Liver (tissue), 9 donors: Measurements from ENCODE around the gene GABBR2. TPM values are rescaled to one million over a fixed set of nuclear protein-coding genes. Genes with fewer than 3 reads are reported as not detected.

Experiments used
- DNase-seq: peaks from one replicate; pipeline ENCODE4 v3.0.0-alpha.2; 2017; ENCODE audit warnings: low spot score
- H3K27ac ChIP-seq, 2 donors: one replicate each; pipeline ENCODE4 v1.7.0; 2013; ENCODE audit warnings: inconsistent platforms in 2 of 2, low read length in 2 of 2, control low read depth in 1 of 2, low read depth in 1 of 2, mild to moderate bottlenecking in 1 of 2
- H3K27me3 ChIP-seq, 4 donors: one replicate each; pipeline versions ENCODE4 v1.6.1 to v1.7.0; 2013; ENCODE audit warnings: low read length in 3 of 4, inconsistent platforms in 1 of 4, mild to moderate bottlenecking in 1 of 4, moderate library complexity in 1 of 4; ENCODE audit not compliant: control insufficient read depth in 4 of 4, insufficient read depth in 4 of 4
- H3K36me3 ChIP-seq, 4 donors: one replicate each; pipeline versions ENCODE4 v1.6.1 to v1.7.0; 2013; ENCODE audit warnings: low read length in 3 of 4, mild to moderate bottlenecking in 3 of 4, low read depth in 1 of 4, moderate library complexity in 1 of 4; ENCODE audit not compliant: control insufficient read depth in 4 of 4, insufficient read depth in 3 of 4
- H3K4me1 ChIP-seq, 4 donors: one replicate each; pipeline versions ENCODE4 v1.6.1 to v1.7.0; 2013; ENCODE audit warnings: low read length in 3 of 4, mild to moderate bottlenecking in 3 of 4, moderate library complexity in 1 of 4; ENCODE audit not compliant: control insufficient read depth in 4 of 4, insufficient read depth in 4 of 4
- H3K4me3 ChIP-seq, 3 donors: one replicate each; pipeline versions ENCODE4 v1.6.1 to v1.7.0; 2013; ENCODE audit warnings: low read length in 3 of 3, control low read depth in 1 of 3, low read depth in 1 of 3, mild to moderate bottlenecking in 1 of 3
- H3K9ac ChIP-seq, 2 donors: one replicate each; pipeline ENCODE4 v1.7.0; 2013; ENCODE audit warnings: low read length in 2 of 2, mild to moderate bottlenecking in 2 of 2, moderate library complexity in 2 of 2, control low read depth in 1 of 2, low read depth in 1 of 2
- H3K9me3 ChIP-seq, 4 donors: one replicate each; pipeline versions ENCODE4 v1.6.1 to v1.7.0; 2013; ENCODE audit warnings: low read length in 3 of 4; ENCODE audit not compliant: control insufficient read depth in 4 of 4
- EGR1 ChIP-seq, 2 donors: IDR thresholded peaks; 2 replicates each; pipeline ENCODE4 v1.6.1; 2016 to 2018; ENCODE audit warnings: antibody characterized with exemption in 2 of 2, low read depth in 2 of 2
- FOXA1 ChIP-seq: IDR thresholded peaks from 2 replicates; pipeline ENCODE4 v1.6.1; 2016; ENCODE audit warnings: antibody characterized with exemption
- FOXA2 ChIP-seq: IDR thresholded peaks from 2 replicates; pipeline ENCODE4 v1.6.1; 2016; ENCODE audit warnings: antibody characterized with exemption
- HNF4A ChIP-seq, 2 donors: conservative IDR thresholded peaks; 2 replicates each; pipeline ENCODE4 v1.6.1; 2016; ENCODE audit warnings: antibody characterized with exemption in 2 of 2, mild to moderate bottlenecking in 2 of 2
- JUND ChIP-seq, 2 donors: IDR thresholded peaks; 2 replicates each; pipeline ENCODE4 v1.6.1; 2016; ENCODE audit warnings: antibody characterized with exemption in 2 of 2
- NR2F2 ChIP-seq: IDR thresholded peaks from 2 replicates; pipeline ENCODE4 v1.6.1; 2016; ENCODE audit warnings: antibody characterized with exemption
- RAD21 ChIP-seq, 2 donors: IDR thresholded peaks; 2 replicates each; pipeline ENCODE4 v1.6.1; 2016; ENCODE audit warnings: antibody characterized with exemption in 2 of 2, mild to moderate bottlenecking in 2 of 2
- SP1 ChIP-seq: IDR thresholded peaks from 2 replicates; pipeline ENCODE4 v1.6.1; 2018; ENCODE audit warnings: antibody characterized with exemption, mild to moderate bottlenecking
- TAF1 ChIP-seq: conservative IDR thresholded peaks from 2 replicates; pipeline ENCODE4 v1.6.1; 2016; ENCODE audit warnings: antibody characterized with exemption, mild to moderate bottlenecking
- WGBS: extraction: QIAGEN DNeasy Blood & Tissue Kit; methylation state at CpG from one replicate; pipeline ENCODE4 v1.1.7; 2013; 5-methylcytosine and 5-hydroxymethylcytosine counted together
- polyA plus RNA-seq, 2 donors: library from polyadenylated mRNA; stranded (reverse) in 1 of 2; unstranded in 1 of 2; fragments of 200-250 nt in 1 of 2; fragments of >200 nt in 1 of 2; fragmentation: Nextera tagmentation in 1 of 2; extraction: Ambion mirVana in 1 of 2; gene quantifications; one replicate each; pipeline versions ENCODE4 v1.2.1 to v1.2.3, GENCODE V29; 2013 to 2015
- total RNA-seq, 2 donors: library from RNA; depleted of rRNA; stranded (reverse); fragments of >200 nt; gene quantifications; one replicate each; pipeline ENCODE4 v1.2.3, GENCODE V29; 2014
- TF ChIP-seq, protein P1 (sequence below): IDR thresholded peaks from 2 replicates; pipeline ENCODE4 v1.6.1; 2016; ENCODE audit warnings: antibody characterized with exemption, mild to moderate bottlenecking
- TF ChIP-seq, protein P2 (sequence below): fragments of 150-350 bp; IDR thresholded peaks from 2 replicates; pipeline ENCODE4 v1.5.1; 2017; ENCODE audit warnings: improper control_type of control experiment, low read depth, low read length; ENCODE audit not compliant: missing input control
- TF ChIP-seq, protein P3 (sequence below): IDR thresholded peaks from 2 replicates; pipeline ENCODE4 v1.6.1; 2016; ENCODE audit warnings: antibody characterized with exemption
- TF ChIP-seq, protein P4 (sequence below): IDR thresholded peaks from 2 replicates; pipeline ENCODE4 v1.6.1; 2016; ENCODE audit warnings: antibody characterized with exemption
- TF ChIP-seq, protein P5 (sequence below): IDR thresholded peaks from 2 replicates; pipeline ENCODE4 v1.6.1; 2016; ENCODE audit warnings: antibody characterized with exemption
- donor health status: healthy.
- donor health status: healthy.
- donor health status: healthy.
- donor health status: healthy.
- donor health status: healthy.

The GABBR2 gene
- total and polyA plus RNA-seq, 4 donors = 0.03 to 0.23 (median 0.08) TPM; not detected in 1

DNA sequence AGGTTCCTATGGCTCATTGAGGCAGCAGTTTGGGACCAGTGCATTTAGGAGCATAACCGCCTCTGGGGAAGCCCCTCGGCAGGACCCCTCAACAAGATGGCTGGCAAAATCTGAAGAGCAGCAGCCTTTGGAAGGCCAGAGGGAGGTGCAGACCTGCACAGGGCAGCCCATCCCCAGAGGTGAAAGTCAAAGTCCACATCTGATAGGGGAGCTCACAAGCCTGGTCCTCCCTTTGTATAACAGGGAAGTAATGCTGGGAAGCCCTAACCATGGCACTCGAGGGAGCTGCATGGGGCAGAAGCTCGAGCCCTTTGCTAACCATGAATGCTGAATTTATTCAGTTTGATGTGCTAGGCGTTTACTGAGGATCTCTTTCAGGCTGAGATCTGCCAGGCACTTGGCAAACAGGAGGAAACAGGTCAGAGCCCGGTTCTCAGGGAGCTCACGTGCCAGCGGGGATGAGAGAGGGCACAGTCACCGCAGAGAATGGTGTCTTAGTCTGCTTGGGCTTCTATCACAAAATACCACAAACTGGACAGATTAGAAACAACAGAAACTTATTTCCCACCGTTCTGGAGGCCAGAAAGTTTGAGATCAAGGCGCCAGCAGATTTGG is 114.1 kb downstream of the GABBR2 start:
- no peaks in the 10 kb centered on the region for H3K27me3 ChIP-seq
- H3K9ac ChIP-seq = no peak overlapping the region
- H3K4me3 ChIP-seq = no peak overlapping the region
- no peak for DNase-seq
- H3K4me1 ChIP-seq = no peaks in the 10 kb centered on the region
- TF ChIP-seq HNF4A (conservative IDR thresholded peaks at IDR 0.05) = peak in 1 of 2 donors; percentile 25
- TF ChIP-seq JUND (IDR thresholded peaks at IDR 0.05) = no peak
- WGBS = 83% methylated on average over 11 of the region's 11 CpGs
- no peaks in the 10 kb centered on the region for H3K36me3 ChIP-seq
- H3K9me3 ChIP-seq = no peaks in the 10 kb centered on the region
- no peak overlapping the region for H3K27ac ChIP-seq

DNA sequence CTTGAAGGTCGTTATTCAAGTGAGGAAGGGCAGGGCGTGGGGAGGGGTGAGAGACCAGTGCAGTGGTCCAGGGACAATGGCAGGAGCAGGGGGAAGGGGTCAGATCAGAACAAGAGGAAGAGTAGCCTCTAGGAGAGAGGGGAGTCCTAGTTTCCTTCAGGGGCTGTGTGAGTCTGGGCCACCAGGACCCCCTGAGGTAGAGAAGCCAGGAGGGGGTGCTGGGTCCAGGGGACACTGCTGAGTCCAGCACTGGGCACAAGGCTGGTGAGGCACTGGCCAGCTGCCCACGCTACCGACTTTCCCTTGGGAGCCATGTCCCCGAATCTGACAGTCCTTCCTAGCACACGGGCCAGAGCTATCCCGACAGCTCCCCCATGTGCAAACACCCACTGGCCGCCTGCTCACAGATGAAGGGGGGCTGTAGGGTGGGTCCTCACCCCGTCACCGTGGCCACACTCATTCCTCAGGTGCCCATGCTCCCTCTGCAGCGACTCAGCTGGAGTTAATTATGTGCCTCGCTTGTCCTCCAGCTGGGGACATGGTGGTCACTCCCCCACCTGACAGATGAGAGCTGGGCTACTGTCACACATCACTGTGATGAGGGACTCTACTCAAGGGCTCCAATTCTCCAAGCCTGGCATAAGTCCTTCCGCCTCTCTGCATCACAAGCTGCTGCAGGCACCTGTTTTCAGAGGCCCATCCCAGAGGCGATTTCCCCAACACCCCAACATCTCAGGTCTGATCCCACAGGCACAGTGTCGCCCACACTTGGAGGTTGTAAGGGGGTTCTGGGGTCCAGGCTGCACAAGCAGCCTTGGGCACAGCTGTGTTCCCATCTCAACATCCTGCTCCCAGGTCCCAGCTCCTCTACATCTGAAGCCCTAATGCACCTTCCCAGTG is 115.1 kb downstream of the GABBR2 start:
- no peak for DNase-seq
- no peak overlapping the region for H3K4me3 ChIP-seq
- no peaks in the 10 kb centered on the region for H3K9me3 ChIP-seq
- H3K27me3 ChIP-seq = no peaks in the 10 kb centered on the region
- no peaks in the 10 kb centered on the region for H3K36me3 ChIP-seq
- no peaks in the 10 kb centered on the region for H3K4me1 ChIP-seq
- WGBS = 88% methylated on average over 15 of the region's 15 CpGs
- no peak overlapping the region for H3K27ac ChIP-seq
- H3K9ac ChIP-seq = no peak overlapping the region
- TF ChIP-seq NR2F2 (no peak), TAF1 (no peak), EGR1 (IDR thresholded peaks at IDR 0.05; ENCODE audit: low read depth in 2 of 2) (no peak), FOXA1 (no peak), SP1 (no peak), JUND (IDR thresholded peaks at IDR 0.05) (no peak)
- TF ChIP-seq, protein P1, sequence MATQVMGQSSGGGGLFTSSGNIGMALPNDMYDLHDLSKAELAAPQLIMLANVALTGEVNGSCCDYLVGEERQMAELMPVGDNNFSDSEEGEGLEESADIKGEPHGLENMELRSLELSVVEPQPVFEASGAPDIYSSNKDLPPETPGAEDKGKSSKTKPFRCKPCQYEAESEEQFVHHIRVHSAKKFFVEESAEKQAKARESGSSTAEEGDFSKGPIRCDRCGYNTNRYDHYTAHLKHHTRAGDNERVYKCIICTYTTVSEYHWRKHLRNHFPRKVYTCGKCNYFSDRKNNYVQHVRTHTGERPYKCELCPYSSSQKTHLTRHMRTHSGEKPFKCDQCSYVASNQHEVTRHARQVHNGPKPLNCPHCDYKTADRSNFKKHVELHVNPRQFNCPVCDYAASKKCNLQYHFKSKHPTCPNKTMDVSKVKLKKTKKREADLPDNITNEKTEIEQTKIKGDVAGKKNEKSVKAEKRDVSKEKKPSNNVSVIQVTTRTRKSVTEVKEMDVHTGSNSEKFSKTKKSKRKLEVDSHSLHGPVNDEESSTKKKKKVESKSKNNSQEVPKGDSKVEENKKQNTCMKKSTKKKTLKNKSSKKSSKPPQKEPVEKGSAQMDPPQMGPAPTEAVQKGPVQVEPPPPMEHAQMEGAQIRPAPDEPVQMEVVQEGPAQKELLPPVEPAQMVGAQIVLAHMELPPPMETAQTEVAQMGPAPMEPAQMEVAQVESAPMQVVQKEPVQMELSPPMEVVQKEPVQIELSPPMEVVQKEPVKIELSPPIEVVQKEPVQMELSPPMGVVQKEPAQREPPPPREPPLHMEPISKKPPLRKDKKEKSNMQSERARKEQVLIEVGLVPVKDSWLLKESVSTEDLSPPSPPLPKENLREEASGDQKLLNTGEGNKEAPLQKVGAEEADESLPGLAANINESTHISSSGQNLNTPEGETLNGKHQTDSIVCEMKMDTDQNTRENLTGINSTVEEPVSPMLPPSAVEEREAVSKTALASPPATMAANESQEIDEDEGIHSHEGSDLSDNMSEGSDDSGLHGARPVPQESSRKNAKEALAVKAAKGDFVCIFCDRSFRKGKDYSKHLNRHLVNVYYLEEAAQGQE = no peak
- TF ChIP-seq, protein P2, sequence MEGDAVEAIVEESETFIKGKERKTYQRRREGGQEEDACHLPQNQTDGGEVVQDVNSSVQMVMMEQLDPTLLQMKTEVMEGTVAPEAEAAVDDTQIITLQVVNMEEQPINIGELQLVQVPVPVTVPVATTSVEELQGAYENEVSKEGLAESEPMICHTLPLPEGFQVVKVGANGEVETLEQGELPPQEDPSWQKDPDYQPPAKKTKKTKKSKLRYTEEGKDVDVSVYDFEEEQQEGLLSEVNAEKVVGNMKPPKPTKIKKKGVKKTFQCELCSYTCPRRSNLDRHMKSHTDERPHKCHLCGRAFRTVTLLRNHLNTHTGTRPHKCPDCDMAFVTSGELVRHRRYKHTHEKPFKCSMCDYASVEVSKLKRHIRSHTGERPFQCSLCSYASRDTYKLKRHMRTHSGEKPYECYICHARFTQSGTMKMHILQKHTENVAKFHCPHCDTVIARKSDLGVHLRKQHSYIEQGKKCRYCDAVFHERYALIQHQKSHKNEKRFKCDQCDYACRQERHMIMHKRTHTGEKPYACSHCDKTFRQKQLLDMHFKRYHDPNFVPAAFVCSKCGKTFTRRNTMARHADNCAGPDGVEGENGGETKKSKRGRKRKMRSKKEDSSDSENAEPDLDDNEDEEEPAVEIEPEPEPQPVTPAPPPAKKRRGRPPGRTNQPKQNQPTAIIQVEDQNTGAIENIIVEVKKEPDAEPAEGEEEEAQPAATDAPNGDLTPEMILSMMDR = no peak
- TF ChIP-seq, protein P3, sequence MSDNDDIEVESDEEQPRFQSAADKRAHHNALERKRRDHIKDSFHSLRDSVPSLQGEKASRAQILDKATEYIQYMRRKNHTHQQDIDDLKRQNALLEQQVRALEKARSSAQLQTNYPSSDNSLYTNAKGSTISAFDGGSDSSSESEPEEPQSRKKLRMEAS = no peak

DNA sequence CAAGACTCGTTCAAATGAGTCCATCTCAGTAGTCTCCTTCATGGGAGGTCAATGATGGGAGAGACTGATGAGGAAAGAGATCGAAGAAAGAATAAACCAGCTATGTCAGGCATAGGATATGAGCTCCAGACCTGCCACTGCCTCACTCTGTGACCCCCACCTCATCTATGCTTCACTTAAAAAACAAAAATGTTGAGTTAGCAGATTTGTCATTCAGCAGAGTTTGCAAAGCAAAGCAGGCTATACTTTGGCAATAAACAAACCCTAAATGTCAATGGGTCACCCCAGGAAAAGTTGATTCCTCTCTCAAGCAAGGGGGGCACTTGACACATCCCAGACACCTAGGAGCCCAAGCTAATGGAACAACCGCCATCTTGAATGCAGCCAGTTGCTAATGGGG is 117.0 kb downstream of the GABBR2 start:
- H3K9me3 ChIP-seq = no peaks in the 10 kb centered on the region
- no peak for DNase-seq
- no peaks in the 10 kb centered on the region for H3K36me3 ChIP-seq
- 92% methylated on average over 3 of the region's 3 CpGs for WGBS
- no peak overlapping the region for H3K4me3 ChIP-seq
- peaks cover 0 to 3% (median 0%) of the 10 kb centered on the region in 4 donors for H3K4me1 ChIP-seq
- no peaks in the 10 kb centered on the region for H3K27me3 ChIP-seq
- no peak overlapping the region for H3K9ac ChIP-seq
- H3K27ac ChIP-seq = no peak overlapping the region
- TF ChIP-seq TAF1 (no peak), RAD21 (IDR thresholded peaks at IDR 0.05) (no peak), FOXA2 (no peak), HNF4A (conservative IDR thresholded peaks at IDR 0.05) (no peak), SP1 (no peak)
- TF ChIP-seq, protein P4, sequence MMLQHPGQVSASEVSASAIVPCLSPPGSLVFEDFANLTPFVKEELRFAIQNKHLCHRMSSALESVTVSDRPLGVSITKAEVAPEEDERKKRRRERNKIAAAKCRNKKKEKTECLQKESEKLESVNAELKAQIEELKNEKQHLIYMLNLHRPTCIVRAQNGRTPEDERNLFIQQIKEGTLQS = no peak
- TF ChIP-seq, protein P5, sequence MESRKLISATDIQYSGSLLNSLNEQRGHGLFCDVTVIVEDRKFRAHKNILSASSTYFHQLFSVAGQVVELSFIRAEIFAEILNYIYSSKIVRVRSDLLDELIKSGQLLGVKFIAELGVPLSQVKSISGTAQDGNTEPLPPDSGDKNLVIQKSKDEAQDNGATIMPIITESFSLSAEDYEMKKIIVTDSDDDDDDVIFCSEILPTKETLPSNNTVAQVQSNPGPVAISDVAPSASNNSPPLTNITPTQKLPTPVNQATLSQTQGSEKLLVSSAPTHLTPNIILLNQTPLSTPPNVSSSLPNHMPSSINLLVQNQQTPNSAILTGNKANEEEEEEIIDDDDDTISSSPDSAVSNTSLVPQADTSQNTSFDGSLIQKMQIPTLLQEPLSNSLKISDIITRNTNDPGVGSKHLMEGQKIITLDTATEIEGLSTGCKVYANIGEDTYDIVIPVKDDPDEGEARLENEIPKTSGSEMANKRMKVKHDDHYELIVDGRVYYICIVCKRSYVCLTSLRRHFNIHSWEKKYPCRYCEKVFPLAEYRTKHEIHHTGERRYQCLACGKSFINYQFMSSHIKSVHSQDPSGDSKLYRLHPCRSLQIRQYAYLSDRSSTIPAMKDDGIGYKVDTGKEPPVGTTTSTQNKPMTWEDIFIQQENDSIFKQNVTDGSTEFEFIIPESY = no peak
